Astrocyte of the cerebellum (primary cell): ENCODE results near the gene ZNF627.
A peak's percentile ranks its signal among the peaks of the same experiment; 100 is the strongest.

Source experiments
- DNase-seq: peaks from one replicate; pipeline ENCODE4 v3.0.0-alpha.2; 2011; ENCODE audit warnings: low read depth
- H3K4me3 ChIP-seq: 2 replicates; pipeline ENCODE4 v1.5.1; 2011; ENCODE audit warnings: mild to moderate bottlenecking, low read depth, low read length, moderate library complexity
- CTCF ChIP-seq: IDR thresholded peaks from 2 replicates; pipeline ENCODE4 v1.5.1; 2012; ENCODE audit warnings: low read length, low read depth, moderate library complexity, mild to moderate bottlenecking; ENCODE audit errors: missing control alignments
- in situ Hi-C: cut with HindIII; loops from 2 replicates; pipeline ENCODE4 v1.10.0; 2017; ENCODE audit warnings: low sequenced_read_pairs

ZNF627 gene

GRCh38 chr19:11597202-11598102 is at the start of gene ZNF627:
ZNF627 (plus strand) TSS chr19:11597483; CDS start chr19:11597628, 145 bp downstream.
- H3K4me3 ChIP-seq, result peak within 1 kb of the TSS; percentile 96
- peak; percentile 95 for DNase-seq
- in situ Hi-C loops, result no loop called here
- TF ChIP-seq CTCF, result no peak

- in situ Hi-C loops, result no loop called here
- no peak for DNase-seq
- no peak for TF ChIP-seq CTCF
- H3K4me3 ChIP-seq, result no peak overlapping the region
Measured at GRCh38 chr19:11547929-11548700, 49.2 kb upstream of the ZNF627 start.

- H3K4me3 ChIP-seq, result no peak overlapping the region
- in situ Hi-C loops, result no loop called here
- TF ChIP-seq CTCF, result no peak
- no peak for DNase-seq
Measured at GRCh38 chr19:11549386-11549953, 47.8 kb upstream of the ZNF627 start.

GRCh38 chr19:11550265-11550664 is 47.0 kb upstream of the ZNF627 start:
- TF ChIP-seq CTCF, result no peak
- in situ Hi-C loops, result no loop called here

GRCh38 chr19:11551603-11552235 is 45.6 kb upstream of the ZNF627 start:
- DNase-seq, result no peak
- in situ Hi-C loops, result no loop called here
- TF ChIP-seq CTCF, result peak; percentile 49
- no peak overlapping the region for H3K4me3 ChIP-seq

More at GRCh38 chr19:11550265-11550664, 47.0 kb upstream of the ZNF627 start:
- no peak overlapping the region for H3K4me3 ChIP-seq
- no peak for DNase-seq
